Omental fat pad (tissue), 4 donors: ENCODE data around the gene FAM170B. TPM values are rescaled to one million over a fixed set of nuclear protein-coding genes. Genes with fewer than 3 reads are reported as not detected.

Experiments used
- ATAC-seq: fragments of 150-250 bp; one replicate; pipeline ENCODE4 v1.9.1; 2016; ENCODE audit warnings: mild to moderate bottlenecking, moderate library complexity; ENCODE audit not compliant: low FRiP score
- DNase-seq: peaks from one replicate; pipeline ENCODE4 v3.0.0-alpha.2; 2019; ENCODE audit warnings: low spot score
- CTCF ChIP-seq, 3 donors: fragments of 450-650 bp; IDR thresholded peaks; one replicate each; pipeline ENCODE4 v1.5.1; 2016 to 2017; ENCODE audit warnings: antibody characterized with exemption in 3 of 3, mild to moderate bottlenecking in 3 of 3, moderate library complexity in 2 of 3
- total RNA-seq, 4 donors: library from RNA; depleted of rRNA; stranded (reverse); fragments of >200 nt; gene quantifications; one replicate each; pipeline ENCODE4 v1.1.0, GENCODE V29; 2016

Gene FAM170B
- total RNA-seq, 4 donors from 2014 or later = not detected

GRCh38 chr10:49134327-49134726, 506 bp upstream of the FAM170B start:
- ATAC-seq (no peak), DNase-seq (no peak)
- TF ChIP-seq CTCF (IDR thresholded peaks at IDR 0.05) = no peak

GRCh38 chr10:49132362-49132737, 1.5 kb downstream of the FAM170B start:
- no peak for TF ChIP-seq CTCF (IDR thresholded peaks at IDR 0.05)
- DNase-seq = no peak
- ATAC-seq = no peak

- TF ChIP-seq CTCF (IDR thresholded peaks at IDR 0.05) = no peak
- ATAC-seq = peak; percentile 32
- no peak for DNase-seq
Observed at GRCh38 chr10:49131507-49132361, 2.1 kb downstream of the FAM170B start.

- DNase-seq (no peak), ATAC-seq (no peak)
- TF ChIP-seq CTCF (IDR thresholded peaks at IDR 0.05) = no peak
Observed at GRCh38 chr10:49129376-49129775, 4.4 kb downstream of the FAM170B start.

- no peak for ATAC-seq
- no peak for DNase-seq
- TF ChIP-seq CTCF (IDR thresholded peaks at IDR 0.05) = no peak
Observed at GRCh38 chr10:49128854-49129253, 5.0 kb downstream of the FAM170B start.

- TF ChIP-seq CTCF (IDR thresholded peaks at IDR 0.05) = no peak
- DNase-seq = no peak
- no peak for ATAC-seq
Observed at GRCh38 chr10:49123981-49124950, 9.6 kb downstream of the FAM170B start.
